ENCODE results near the gene AHCTF1. TPM values are rescaled to one million over a fixed set of nuclear protein-coding genes. Genes with fewer than 3 reads are reported as not detected.

The AHCTF1 gene
- total and polyA plus RNA-seq, 2 experiments from 2014 or later, result 21.7 to 49.8 TPM

- no peak for TF ChIP-seq ZNF462 (CRISPR knock-in tag; IDR thresholded peaks at IDR 0.05)
- TF ChIP-seq CTCF (conservative IDR thresholded peaks at IDR 0.05; ENCODE audit: low read depth in 2 of 2), result no peak
- no peak for TF ChIP-seq ZNF114 (CRISPR knock-in tag; IDR thresholded peaks at IDR 0.05)
Observed at GRCh38 chr1:246792603-246793002, 139.1 kb downstream of the AHCTF1 start (continued).

GRCh38 chr1:246791303-246791918 is 140.3 kb downstream of the AHCTF1 start:
- Mint-ChIP-seq H3K4me1 (peaks cover 50% of the 10 kb centered on the region), H3K27ac (no peak overlapping the region)
- TF ChIP-seq POLR2AphosphoS5 (IDR thresholded peaks at IDR 0.05; ENCODE audit: low read depth) (no peak), JUNB (IDR thresholded peaks at IDR 0.05; ENCODE audit: unreplicated experiment) (no peak), CTCF (conservative IDR thresholded peaks at IDR 0.05; ENCODE audit: low read depth in 2 of 2) (no peak), CREB1 (CRISPR knock-in tag; IDR thresholded peaks at IDR 0.05; ENCODE audit: low read depth) (no peak), ETS1 (IDR thresholded peaks at IDR 0.05) (no peak)

More at GRCh38 chr1:246791303-246791918, 140.3 kb downstream of the AHCTF1 start:
- Histone ChIP-seq H3K27ac (ENCODE audit: low read depth) (no peak overlapping the region), H3K79me2 (replicated peaks; ENCODE audit: insufficient read depth) (no peaks in the 10 kb centered on the region), H3F3A (replicated peaks; ENCODE audit: low read depth) (0 out of 2 replicates have a peak, but pooled peaks cover 2% of the 10 kb centered on the region), H4K20me1 (replicated peaks; ENCODE audit: insufficient read depth) (no peaks in the 10 kb centered on the region), H3K4me2 (no peak overlapping the region), H3K36me3 (ENCODE audit: insufficient read depth) (no peaks in the 10 kb centered on the region), H3K4me3 (no peak overlapping the region), H3K9me2 (ENCODE audit: insufficient read depth) (no peaks in the 10 kb centered on the region), H3K4me1 (ENCODE audit: insufficient read depth) (peaks cover 18% of the 10 kb centered on the region), H2AFZ (no peak overlapping the region), H3K27me3 (ENCODE audit: insufficient read depth) (no peaks in the 10 kb centered on the region)
- H3K4me3 Mint-ChIP-seq, result no peak overlapping the region
- DNase-seq (ENCODE audit: low spot score) (no peak), ATAC-seq (no peak)
- H3K36me3 Mint-ChIP-seq (ENCODE audit: low read depth), result peaks cover under 1% of the 10 kb centered on the region; the same call in 2 of the 3 replicates
- peaks cover 26% of the 10 kb centered on the region for H3K27me3 Mint-ChIP-seq (ENCODE audit: insufficient read depth, low read depth, poor library complexity)
- H3K9me3 Mint-ChIP-seq, result peaks cover 4% of the 10 kb centered on the region

All from GM23338 (cell line).